K562 (cell line): ENCODE measurements around the gene UBE2J2. TPM values are rescaled to one million over a fixed set of nuclear protein-coding genes. Genes with fewer than 3 reads are reported as not detected.
A peak's percentile ranks its signal among the peaks of the same experiment; 100 is the strongest.

Experiments used
- ATF4 ChIP-seq: fragments of 450-650 bp; formaldehyde crosslinking; IDR thresholded peaks from 2 replicates; pipeline ENCODE4 v1.4.0; 2022; ENCODE audit warnings: mild to moderate bottlenecking, moderate library complexity
- GATAD2B ChIP-seq: fragments of 450-650 bp; IDR thresholded peaks from 2 replicates; pipeline ENCODE4 v1.6.1; 2017; ENCODE audit warnings: mild to moderate bottlenecking, borderline replicate concordance
- GTF2A2 ChIP-seq: IDR thresholded peaks from 2 replicates; pipeline ENCODE4 v1.6.1; 2016; ENCODE audit warnings: mild to moderate bottlenecking, missing genetic modification characterization, missing compliant biosample characterization
- PATZ1 ChIP-seq: fragments of 250-450 bp; sonication (Bioruptor Pico); IDR thresholded peaks from 2 replicates; pipeline ENCODE4 v1.5.0; 2020; ENCODE audit warnings: mild to moderate bottlenecking, borderline replicate concordance
- PHB2 ChIP-seq: fragments of 450-650 bp; IDR thresholded peaks from 2 replicates; pipeline ENCODE4 v1.6.1; 2017; ENCODE audit warnings: low read depth
- USF2 ChIP-seq: sonication (generic); formaldehyde crosslinking; IDR thresholded peaks from 2 replicates; pipeline ENCODE4 v1.5.0; 2020; ENCODE audit warnings: missing genetic modification reagents
- polyA plus RNA-seq, 8 experiments: library from polyadenylated mRNA; depleted of rRNA in 4 of 8; stranded (reverse) in 5 of 8; unstranded in 3 of 8; fragments of >200 nt; fragmentation: Nextera tagmentation in 2 of 8; fragmentation: Illumina TruSeq in 1 of 8; extraction: Ambion mirVana in 2 of 8; extraction: Trizol in 1 of 8; gene quantifications; 2 replicates each; pipeline versions ENCODE4 v1.2.1 to v1.2.3, GENCODE V29; 2011 to 2014; ENCODE audit warnings: inconsistent platforms in 1 of 8, missing spikeins in 1 of 8
- total RNA-seq, 7 experiments: library from RNA; depleted of rRNA in 6 of 7; stranded (reverse); fragments of >200 nt in 6 of 7; fragmentation: Illumina TruSeq in 2 of 7; extraction: Trizol in 2 of 7; gene quantifications; 2 replicates each; pipeline versions ENCODE4 v1.2.1 to v1.2.3, GENCODE V29; 2011 to 2021; ENCODE audit warnings: low replicate concordance in 1 of 7
- TF ChIP-seq, protein P1 (sequence below), 2 experiments: fragments of 450-650 bp; conservative IDR thresholded peaks; 2 replicates each; pipeline ENCODE4 v1.6.1; 2017; ENCODE audit warnings: mild to moderate bottlenecking in 2 of 2, moderate library complexity in 2 of 2
- TF ChIP-seq, protein P2 (sequence below): sonication (generic); formaldehyde crosslinking; IDR thresholded peaks from 2 replicates; pipeline ENCODE4 v1.8.1; 2023; ENCODE audit warnings: mild to moderate bottlenecking, missing genetic modification reagents
- TF ChIP-seq, protein P3 (sequence below): fragments of 250-450 bp; sonication (Bioruptor Pico); IDR thresholded peaks from 2 replicates; pipeline ENCODE4 v1.5.0; 2021; ENCODE audit warnings: mild to moderate bottlenecking, borderline replicate concordance
- TF ChIP-seq, protein P4 (sequence below): fragments of 200-800 bp; sonication (Bioruptor generic); IDR thresholded peaks from 2 replicates; pipeline ENCODE4 v1.6.1; 2016; ENCODE audit warnings: missing genetic modification characterization, missing compliant biosample characterization

Gene UBE2J2
- total and polyA plus RNA-seq, 9 of the 15 experiments (the other 6 are each of a cell fraction or from before 2014, with no cell fraction given) = 0.93 to 112 (median 75.5) TPM

GRCh38 chr1:1307261-1307922 lies 33.7 kb upstream of the UBE2J2 start (continued):
- TF ChIP-seq PATZ1 (no peak), ATF4 (no peak), USF2 (CRISPR knock-in tag) (no peak), PHB2 (no peak), GATAD2B (peak; percentile 82; the same call in 1 of the 2 replicates), GTF2A2 (tag) (no peak)
- TF ChIP-seq, protein P1, sequence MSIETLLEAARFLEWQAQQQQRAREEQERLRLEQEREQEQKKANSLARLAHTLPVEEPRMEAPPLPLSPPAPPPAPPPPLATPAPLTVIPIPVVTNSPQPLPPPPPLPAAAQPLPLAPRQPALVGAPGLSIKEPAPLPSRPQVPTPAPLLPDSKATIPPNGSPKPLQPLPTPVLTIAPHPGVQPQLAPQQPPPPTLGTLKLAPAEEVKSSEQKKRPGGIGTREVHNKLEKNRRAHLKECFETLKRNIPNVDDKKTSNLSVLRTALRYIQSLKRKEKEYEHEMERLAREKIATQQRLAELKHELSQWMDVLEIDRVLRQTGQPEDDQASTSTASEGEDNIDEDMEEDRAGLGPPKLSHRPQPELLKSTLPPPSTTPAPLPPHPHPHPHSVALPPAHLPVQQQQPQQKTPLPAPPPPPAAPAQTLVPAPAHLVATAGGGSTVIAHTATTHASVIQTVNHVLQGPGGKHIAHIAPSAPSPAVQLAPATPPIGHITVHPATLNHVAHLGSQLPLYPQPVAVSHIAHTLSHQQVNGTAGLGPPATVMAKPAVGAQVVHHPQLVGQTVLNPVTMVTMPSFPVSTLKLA (conservative IDR thresholded peaks at IDR 0.05) = peak in 1 of 2 experiments; percentile 3; a peak in 2 of 4 replicates
- TF ChIP-seq, protein P2, sequence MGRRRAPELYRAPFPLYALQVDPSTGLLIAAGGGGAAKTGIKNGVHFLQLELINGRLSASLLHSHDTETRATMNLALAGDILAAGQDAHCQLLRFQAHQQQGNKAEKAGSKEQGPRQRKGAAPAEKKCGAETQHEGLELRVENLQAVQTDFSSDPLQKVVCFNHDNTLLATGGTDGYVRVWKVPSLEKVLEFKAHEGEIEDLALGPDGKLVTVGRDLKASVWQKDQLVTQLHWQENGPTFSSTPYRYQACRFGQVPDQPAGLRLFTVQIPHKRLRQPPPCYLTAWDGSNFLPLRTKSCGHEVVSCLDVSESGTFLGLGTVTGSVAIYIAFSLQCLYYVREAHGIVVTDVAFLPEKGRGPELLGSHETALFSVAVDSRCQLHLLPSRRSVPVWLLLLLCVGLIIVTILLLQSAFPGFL = 0 out of 2 replicates have a peak, but pooled peaks have one; percentile 50
- TF ChIP-seq, protein P3, sequence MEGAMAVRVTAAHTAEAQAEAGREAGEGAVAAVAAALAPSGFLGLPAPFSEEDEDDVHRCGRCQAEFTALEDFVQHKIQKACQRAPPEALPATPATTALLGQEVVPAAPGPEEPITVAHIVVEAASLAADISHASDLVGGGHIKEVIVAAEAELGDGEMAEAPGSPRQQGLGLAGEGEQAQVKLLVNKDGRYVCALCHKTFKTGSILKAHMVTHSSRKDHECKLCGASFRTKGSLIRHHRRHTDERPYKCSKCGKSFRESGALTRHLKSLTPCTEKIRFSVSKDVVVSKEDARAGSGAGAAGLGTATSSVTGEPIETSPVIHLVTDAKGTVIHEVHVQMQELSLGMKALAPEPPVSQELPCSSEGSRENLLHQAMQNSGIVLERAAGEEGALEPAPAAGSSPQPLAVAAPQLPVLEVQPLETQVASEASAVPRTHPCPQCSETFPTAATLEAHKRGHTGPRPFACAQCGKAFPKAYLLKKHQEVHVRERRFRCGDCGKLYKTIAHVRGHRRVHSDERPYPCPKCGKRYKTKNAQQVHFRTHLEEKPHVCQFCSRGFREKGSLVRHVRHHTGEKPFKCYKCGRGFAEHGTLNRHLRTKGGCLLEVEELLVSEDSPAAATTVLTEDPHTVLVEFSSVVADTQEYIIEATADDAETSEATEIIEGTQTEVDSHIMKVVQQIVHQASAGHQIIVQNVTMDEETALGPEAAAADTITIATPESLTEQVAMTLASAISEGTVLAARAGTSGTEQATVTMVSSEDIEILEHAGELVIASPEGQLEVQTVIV (CRISPR knock-in tag) = no peak
- TF ChIP-seq, protein P4, sequence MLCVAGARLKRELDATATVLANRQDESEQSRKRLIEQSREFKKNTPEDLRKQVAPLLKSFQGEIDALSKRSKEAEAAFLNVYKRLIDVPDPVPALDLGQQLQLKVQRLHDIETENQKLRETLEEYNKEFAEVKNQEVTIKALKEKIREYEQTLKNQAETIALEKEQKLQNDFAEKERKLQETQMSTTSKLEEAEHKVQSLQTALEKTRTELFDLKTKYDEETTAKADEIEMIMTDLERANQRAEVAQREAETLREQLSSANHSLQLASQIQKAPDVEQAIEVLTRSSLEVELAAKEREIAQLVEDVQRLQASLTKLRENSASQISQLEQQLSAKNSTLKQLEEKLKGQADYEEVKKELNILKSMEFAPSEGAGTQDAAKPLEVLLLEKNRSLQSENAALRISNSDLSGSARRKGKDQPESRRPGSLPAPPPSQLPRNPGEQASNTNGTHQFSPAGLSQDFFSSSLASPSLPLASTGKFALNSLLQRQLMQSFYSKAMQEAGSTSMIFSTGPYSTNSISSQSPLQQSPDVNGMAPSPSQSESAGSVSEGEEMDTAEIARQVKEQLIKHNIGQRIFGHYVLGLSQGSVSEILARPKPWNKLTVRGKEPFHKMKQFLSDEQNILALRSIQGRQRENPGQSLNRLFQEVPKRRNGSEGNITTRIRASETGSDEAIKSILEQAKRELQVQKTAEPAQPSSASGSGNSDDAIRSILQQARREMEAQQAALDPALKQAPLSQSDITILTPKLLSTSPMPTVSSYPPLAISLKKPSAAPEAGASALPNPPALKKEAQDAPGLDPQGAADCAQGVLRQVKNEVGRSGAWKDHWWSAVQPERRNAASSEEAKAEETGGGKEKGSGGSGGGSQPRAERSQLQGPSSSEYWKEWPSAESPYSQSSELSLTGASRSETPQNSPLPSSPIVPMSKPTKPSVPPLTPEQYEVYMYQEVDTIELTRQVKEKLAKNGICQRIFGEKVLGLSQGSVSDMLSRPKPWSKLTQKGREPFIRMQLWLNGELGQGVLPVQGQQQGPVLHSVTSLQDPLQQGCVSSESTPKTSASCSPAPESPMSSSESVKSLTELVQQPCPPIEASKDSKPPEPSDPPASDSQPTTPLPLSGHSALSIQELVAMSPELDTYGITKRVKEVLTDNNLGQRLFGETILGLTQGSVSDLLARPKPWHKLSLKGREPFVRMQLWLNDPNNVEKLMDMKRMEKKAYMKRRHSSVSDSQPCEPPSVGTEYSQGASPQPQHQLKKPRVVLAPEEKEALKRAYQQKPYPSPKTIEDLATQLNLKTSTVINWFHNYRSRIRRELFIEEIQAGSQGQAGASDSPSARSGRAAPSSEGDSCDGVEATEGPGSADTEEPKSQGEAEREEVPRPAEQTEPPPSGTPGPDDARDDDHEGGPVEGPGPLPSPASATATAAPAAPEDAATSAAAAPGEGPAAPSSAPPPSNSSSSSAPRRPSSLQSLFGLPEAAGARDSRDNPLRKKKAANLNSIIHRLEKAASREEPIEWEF (CRISPR knock-in tag) = no peak
